GM18511 (cell line): Measurements from ENCODE around the gene RGR.
A peak's percentile ranks its signal among the peaks of the same experiment; 100 is the strongest.

ENCODE experiments used
- ATAC-seq: cut with Tn5 transposase; IDR thresholded peaks from one replicate; pipeline ENCODE4 v1.9.1; 2021; ENCODE audit warnings: mild to moderate bottlenecking, moderate library complexity; ENCODE audit not compliant: unreplicated experiment

The RGR gene

DNA sequence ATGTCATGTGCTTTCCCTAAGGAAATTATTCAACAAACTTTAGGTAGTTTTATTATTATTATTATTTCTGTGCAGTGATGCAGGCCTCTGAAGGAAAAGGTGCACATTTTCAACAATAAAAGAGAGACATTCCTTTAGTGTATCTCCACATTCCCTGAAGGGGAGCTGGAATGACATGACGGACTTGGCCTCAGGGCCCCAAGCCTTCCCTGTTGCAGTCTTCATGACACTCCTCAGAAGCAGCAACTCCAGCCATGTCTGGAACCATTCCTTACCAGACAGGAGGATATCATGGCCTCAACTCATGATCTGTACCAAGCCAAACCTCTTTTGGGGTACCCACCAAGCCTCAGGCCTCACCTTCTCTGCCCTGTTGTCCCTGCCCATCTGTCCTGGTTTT is 48.3 kb downstream of the RGR start:
- no peak for ATAC-seq

- ATAC-seq: no peak
These were observed 48.7 kb downstream of the RGR start for GRCh38 chr10:84293574-84294016.

DNA sequence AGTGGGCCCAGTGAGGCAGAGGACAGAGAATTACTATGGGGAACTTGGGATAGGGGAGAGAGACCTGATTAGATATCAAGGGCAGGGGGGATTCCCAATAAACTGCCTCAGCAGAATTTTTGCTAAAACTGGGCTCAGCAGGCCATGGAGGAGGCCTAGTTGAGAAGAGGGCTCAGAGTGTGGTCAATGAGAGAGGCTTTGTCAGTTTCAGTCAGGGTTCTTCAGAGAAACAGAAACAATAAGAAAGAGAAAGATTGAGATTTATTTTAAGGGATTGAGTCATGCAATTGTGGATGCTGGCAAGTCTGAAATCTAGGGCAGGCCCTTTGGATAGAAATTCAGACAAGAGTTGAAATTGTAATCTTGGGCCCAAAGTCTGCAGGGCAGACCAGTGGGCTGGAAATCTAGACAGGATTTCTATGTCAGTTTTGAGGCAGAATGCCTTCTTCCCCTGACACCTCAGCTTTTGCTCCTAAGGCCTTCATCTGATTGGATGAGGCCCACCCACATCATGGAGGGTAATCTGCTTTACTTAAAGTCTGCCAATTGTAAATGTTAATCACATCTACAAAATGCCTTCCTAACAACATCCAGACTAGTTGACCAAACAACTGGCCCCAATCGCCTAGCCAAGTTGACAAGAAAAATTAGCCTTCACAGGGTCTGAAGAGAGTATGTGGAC is 50.1 kb downstream of the RGR start:
- ATAC-seq: peak; percentile 83

- no peak for ATAC-seq
These were observed 51.5 kb downstream of the RGR start for GRCh38 chr10:84296091-84296981.

DNA sequence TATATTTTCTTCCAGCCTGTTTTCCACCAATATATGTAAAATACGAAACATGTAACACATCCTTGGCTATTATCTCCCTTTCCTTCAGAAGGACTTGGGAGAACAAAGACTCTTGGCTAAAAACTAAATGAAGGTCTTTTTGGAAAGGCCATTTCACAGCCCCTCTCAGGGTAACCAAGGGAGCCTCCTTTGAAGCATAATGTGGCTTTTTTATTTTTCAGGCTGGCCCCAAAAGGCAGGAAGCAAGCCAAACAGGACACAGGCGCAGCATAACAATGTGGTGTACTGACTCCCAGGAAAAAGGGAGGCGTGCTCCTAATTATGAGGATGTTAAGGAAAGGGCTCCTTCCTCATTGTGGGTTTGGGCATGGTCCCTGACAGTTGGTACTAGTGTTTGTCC is 53.2 kb downstream of the RGR start:
- ATAC-seq: no peak

DNA sequence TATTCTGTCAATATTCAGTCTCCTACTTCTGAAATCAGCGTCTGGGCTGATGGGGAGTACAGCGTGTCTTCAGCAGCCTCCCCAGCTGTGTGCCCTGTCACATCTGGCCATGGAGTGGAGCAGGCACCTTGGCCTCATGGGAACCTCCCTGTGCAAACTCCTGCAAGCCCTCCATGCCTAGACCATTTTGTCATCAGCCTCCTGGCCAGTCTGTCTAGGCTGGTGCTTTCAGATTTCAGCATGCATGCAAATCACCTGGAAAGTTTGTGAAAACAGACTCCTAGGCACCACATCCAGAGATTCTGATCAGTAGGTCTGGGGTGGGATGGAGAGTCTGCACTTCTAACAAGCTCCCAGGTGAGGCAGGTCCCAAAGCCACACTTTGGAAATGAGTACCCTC is 57.4 kb downstream of the RGR start:
- ATAC-seq: no peak

DNA sequence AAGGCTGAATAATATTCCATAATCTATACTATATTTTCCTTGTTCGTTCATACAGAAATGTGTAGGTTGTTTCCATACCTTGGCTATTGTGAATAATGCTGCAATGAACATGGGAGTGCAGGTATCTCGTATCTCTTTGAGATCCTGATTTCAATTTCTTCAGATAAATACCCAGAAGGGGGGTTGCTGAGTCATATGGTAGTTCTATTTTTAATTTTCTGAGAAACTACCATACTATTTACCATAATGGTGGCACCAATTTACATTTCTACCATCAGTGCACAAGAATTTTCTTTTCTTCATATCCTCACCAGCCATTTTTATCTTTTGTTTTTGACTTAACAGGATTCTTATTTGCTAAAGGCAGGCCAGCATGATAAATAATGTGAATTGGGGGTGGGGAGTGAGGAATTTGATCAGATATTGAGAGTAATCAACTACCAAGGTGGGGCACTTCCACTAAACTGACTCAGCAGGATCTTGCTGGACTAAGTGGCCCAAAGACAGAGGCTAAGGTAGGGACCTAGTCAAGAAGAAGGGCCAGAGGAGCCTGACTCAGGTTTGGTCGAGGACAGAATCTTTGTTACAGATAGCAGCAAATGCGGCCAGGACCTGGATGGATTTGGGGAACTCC is 62.0 kb downstream of the RGR start:
- ATAC-seq: no peak

- ATAC-seq: no peak
These were observed 63.2 kb downstream of the RGR start for GRCh38 chr10:84308021-84308420.

DNA sequence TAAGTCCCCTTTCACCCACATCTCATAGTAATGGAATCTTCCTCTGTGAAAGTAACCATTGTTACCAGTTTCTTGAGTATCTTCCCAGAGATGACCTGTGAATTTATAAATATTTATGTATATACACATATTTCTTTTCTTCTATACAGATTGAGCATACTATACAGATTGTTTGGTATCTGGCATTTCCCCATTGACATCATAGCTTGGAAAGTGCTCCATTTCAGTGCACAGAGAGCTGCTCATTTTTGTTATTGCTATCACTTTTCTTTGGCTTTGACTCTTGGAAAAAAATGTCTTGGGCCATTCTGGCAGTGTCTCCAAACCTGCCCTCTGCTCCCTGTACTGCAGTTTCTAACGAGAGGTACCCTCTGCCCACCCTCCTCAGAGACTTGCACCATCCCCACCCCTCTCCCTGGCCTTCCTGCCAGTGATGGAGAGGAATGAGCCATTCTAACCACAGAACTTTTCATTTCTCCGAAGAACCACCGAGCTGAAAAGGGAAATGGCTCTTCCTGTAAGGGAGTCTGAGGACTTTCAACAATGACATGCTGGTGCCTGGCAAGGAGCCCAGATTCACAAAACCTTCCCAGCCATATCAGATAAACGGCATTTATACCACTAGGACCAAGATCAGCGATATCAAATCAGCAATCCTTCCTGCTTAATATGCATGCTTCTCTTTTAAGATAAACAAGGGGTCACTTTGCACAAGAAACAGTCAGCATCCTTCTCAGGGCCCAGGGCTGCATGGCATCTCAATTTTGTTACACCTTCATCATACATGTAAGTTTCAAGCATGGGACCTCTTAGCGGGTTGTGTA is 63.8 kb downstream of the RGR start:
- peak; percentile 67 for ATAC-seq
